GM12873 (cell line): ENCODE data around the gene RNF224.

Source experiments
- TF ChIP-seq, protein P1 (sequence below): IDR thresholded peaks from 2 replicates; pipeline ENCODE4 v1.5.1; 2012; ENCODE audit warnings: low read depth, mild to moderate bottlenecking, moderate library complexity, low read length, control low read depth; ENCODE audit not compliant: insufficient read depth; ENCODE audit errors: missing control alignments

Gene RNF224

GRCh38 chr9:137211532-137211931 is 15.8 kb upstream of the RNF224 start:
- TF ChIP-seq, protein P1, sequence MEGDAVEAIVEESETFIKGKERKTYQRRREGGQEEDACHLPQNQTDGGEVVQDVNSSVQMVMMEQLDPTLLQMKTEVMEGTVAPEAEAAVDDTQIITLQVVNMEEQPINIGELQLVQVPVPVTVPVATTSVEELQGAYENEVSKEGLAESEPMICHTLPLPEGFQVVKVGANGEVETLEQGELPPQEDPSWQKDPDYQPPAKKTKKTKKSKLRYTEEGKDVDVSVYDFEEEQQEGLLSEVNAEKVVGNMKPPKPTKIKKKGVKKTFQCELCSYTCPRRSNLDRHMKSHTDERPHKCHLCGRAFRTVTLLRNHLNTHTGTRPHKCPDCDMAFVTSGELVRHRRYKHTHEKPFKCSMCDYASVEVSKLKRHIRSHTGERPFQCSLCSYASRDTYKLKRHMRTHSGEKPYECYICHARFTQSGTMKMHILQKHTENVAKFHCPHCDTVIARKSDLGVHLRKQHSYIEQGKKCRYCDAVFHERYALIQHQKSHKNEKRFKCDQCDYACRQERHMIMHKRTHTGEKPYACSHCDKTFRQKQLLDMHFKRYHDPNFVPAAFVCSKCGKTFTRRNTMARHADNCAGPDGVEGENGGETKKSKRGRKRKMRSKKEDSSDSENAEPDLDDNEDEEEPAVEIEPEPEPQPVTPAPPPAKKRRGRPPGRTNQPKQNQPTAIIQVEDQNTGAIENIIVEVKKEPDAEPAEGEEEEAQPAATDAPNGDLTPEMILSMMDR: no peak

DNA sequence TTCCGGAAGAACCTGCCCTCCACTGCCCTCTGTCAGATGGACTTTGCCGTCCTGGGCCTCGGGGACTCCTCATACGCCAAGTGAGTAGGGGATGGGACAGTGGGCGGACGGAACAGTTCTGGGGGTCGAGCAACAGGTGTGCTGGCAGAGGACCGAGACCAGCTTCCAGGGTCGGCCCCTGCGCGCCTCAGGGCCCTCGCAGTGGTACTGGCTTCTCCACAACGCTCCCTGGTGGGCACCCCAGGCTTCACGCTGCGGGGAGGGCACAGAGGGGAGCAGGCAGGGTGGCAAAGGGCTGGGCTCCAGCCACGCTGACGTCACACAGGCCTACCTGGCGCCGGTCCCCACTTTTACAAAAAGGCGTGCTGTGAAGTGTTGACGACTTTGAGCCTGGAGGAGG is 14.8 kb upstream of the RNF224 start:
- TF ChIP-seq, protein P1: no peak

GRCh38 chr9:137213160-137214060 is 13.9 kb upstream of the RNF224 start:
- TF ChIP-seq, protein P1: no peak

GRCh38 chr9:137214620-137215019 is 12.7 kb upstream of the RNF224 start:
- TF ChIP-seq, protein P1: no peak

GRCh38 chr9:137215196-137215986 is 11.9 kb upstream of the RNF224 start:
- TF ChIP-seq, protein P1: no peak

GRCh38 chr9:137216188-137216965 is 10.9 kb upstream of the RNF224 start:
- TF ChIP-seq, protein P1: no peak
